Lung (tissue), 12 donors: ENCODE results near the gene CLPSL2. TPM values are rescaled to one million over a fixed set of nuclear protein-coding genes. Genes with fewer than 3 reads are reported as not detected.

Source experiments
- ATAC-seq: fragments of 200-7000 bp; cut with Tn5 transposase; one replicate; pipeline ENCODE4 v1.9.1; 2020; ENCODE audit warnings: moderate number of reproducible peaks; ENCODE audit not compliant: insufficient read depth, low FRiP score
- DNase-seq, 3 donors: peaks; one replicate each; pipeline ENCODE4 v3.0.0-alpha.2; 2013 to 2017
- H3K27ac ChIP-seq, 2 donors: one replicate each; pipeline ENCODE4 v1.5.1; 2013; ENCODE audit warnings: mild to moderate bottlenecking in 2 of 2, moderate library complexity in 2 of 2, control low read depth in 1 of 2, inconsistent platforms in 1 of 2, low read depth in 1 of 2, low read length in 1 of 2
- H3K27me3 ChIP-seq, 3 donors: one replicate each; pipeline ENCODE4 v1.5.1; 2013; ENCODE audit warnings: low read length in 2 of 3; ENCODE audit not compliant: control insufficient read depth in 3 of 3, insufficient read depth in 3 of 3
- H3K36me3 ChIP-seq, 4 donors: one replicate each; pipeline ENCODE4 v1.5.1; 2013; ENCODE audit warnings: low read length in 4 of 4, mild to moderate bottlenecking in 1 of 4, moderate library complexity in 1 of 4; ENCODE audit not compliant: control insufficient read depth in 4 of 4, insufficient read depth in 4 of 4
- H3K4me1 ChIP-seq, 5 donors: one replicate each; pipeline ENCODE4 v1.5.1; 2013; ENCODE audit warnings: low read length in 5 of 5, mild to moderate bottlenecking in 2 of 5, moderate library complexity in 1 of 5; ENCODE audit not compliant: control insufficient read depth in 5 of 5, insufficient read depth in 5 of 5
- H3K4me3 ChIP-seq: one replicate; pipeline ENCODE4 v1.5.1; 2013; ENCODE audit warnings: mild to moderate bottlenecking, control low read depth, moderate library complexity
- H3K9ac ChIP-seq, 2 donors: one replicate each; pipeline ENCODE4 v1.5.1; 2013; ENCODE audit warnings: low read length in 2 of 2, control low read depth in 1 of 2; ENCODE audit not compliant: insufficient read depth in 1 of 2
- H3K9me3 ChIP-seq, 4 donors: one replicate each; pipeline ENCODE4 v1.5.1; 2013; ENCODE audit warnings: low read length in 3 of 4, mild to moderate bottlenecking in 1 of 4, moderate library complexity in 1 of 4; ENCODE audit not compliant: control insufficient read depth in 4 of 4, insufficient read depth in 3 of 4
- WGBS, 2 donors: extraction: QIAGEN DNeasy Blood & Tissue Kit; methylation state at CpG; one replicate each; pipeline ENCODE4 v1.1.7; 2013; 5-methylcytosine and 5-hydroxymethylcytosine counted together
- polyA plus RNA-seq, 2 donors: library from polyadenylated mRNA; stranded (reverse); fragments of 200-250 nt; gene quantifications; one replicate each; pipeline ENCODE4 v1.2.1, GENCODE V29; 2013
- total RNA-seq, 2 donors: library from RNA; depleted of rRNA in 1 of 2; stranded (reverse); fragments of >200 nt in 1 of 2; gene quantifications; one replicate each; pipeline ENCODE4 v1.2.1, GENCODE V29; 2014 to 2021
- TF ChIP-seq, protein P1 (sequence below): IDR thresholded peaks from 2 replicates; pipeline ENCODE4 v1.5.1; 2012; ENCODE audit warnings: mild to moderate bottlenecking; ENCODE audit errors: control extremely low read depth, extremely low read depth
- donor health status: control.
- donor health status: control.
- donor health status: Bipolar disorder and iron deficiency.
- donor health status: healthy.
- donor health status: DM: yes; HTN: yes; CAD: no.

Gene CLPSL2
- total and polyA plus RNA-seq, 4 donors, result not detected

DNA sequence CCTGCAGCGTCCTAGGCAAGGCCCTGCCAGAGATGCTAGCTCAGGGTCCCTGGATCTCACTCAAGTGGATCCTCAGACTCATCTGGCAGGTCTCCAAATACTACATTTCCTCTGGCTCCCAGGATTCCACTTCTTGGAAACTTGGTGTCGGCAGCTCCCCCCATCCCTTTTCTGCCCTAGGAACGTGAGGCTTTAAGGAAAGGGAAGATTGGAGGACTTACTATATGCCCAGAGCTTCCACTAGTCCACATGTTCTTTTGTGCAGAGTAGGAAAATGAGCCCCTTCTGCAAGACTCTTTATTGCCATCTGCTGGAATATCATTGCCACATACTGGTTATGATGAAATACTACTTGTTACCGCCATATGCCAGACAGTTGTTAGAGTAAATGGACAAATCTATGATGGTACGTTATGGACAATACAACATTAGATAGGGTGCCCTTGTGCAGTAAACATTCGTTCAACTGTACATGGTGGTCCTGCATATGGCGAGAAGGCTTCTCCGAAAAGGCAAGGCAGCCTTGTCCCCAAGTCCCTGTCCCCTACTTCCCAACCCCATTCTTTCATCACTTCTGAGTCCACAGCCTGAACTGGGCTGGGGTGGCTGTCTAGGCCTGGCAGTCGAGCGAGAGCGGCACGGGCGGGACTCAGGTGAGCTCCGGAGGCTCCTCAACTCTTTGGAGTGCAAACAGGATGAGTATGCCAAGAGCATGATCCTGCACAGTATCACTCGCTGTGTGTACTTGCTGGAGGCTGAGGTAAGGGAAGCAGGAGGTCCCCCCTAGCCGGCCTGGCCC lies 38.8 kb upstream of the CLPSL2 start:
- H3K9me3 ChIP-seq, result no peaks in the 10 kb centered on the region
- ATAC-seq (peak; percentile 70), DNase-seq (peak; percentile 44 to 90 (median 87))
- H3K9ac ChIP-seq, result no peak overlapping the region
- H3K4me1 ChIP-seq, result peaks cover 0 to 19% (median 9%) of the 10 kb centered on the region in 5 donors
- no peak overlapping the region for H3K4me3 ChIP-seq
- WGBS, 2 donors, result 57 to 65% methylated on average over 16 of the region's 16 CpGs
- no peak overlapping the region for H3K27ac ChIP-seq
- TF ChIP-seq, protein P1, sequence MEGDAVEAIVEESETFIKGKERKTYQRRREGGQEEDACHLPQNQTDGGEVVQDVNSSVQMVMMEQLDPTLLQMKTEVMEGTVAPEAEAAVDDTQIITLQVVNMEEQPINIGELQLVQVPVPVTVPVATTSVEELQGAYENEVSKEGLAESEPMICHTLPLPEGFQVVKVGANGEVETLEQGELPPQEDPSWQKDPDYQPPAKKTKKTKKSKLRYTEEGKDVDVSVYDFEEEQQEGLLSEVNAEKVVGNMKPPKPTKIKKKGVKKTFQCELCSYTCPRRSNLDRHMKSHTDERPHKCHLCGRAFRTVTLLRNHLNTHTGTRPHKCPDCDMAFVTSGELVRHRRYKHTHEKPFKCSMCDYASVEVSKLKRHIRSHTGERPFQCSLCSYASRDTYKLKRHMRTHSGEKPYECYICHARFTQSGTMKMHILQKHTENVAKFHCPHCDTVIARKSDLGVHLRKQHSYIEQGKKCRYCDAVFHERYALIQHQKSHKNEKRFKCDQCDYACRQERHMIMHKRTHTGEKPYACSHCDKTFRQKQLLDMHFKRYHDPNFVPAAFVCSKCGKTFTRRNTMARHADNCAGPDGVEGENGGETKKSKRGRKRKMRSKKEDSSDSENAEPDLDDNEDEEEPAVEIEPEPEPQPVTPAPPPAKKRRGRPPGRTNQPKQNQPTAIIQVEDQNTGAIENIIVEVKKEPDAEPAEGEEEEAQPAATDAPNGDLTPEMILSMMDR, result peak; percentile 95
- H3K36me3 ChIP-seq, result no peaks in the 10 kb centered on the region
- no peaks in the 10 kb centered on the region for H3K27me3 ChIP-seq

DNA sequence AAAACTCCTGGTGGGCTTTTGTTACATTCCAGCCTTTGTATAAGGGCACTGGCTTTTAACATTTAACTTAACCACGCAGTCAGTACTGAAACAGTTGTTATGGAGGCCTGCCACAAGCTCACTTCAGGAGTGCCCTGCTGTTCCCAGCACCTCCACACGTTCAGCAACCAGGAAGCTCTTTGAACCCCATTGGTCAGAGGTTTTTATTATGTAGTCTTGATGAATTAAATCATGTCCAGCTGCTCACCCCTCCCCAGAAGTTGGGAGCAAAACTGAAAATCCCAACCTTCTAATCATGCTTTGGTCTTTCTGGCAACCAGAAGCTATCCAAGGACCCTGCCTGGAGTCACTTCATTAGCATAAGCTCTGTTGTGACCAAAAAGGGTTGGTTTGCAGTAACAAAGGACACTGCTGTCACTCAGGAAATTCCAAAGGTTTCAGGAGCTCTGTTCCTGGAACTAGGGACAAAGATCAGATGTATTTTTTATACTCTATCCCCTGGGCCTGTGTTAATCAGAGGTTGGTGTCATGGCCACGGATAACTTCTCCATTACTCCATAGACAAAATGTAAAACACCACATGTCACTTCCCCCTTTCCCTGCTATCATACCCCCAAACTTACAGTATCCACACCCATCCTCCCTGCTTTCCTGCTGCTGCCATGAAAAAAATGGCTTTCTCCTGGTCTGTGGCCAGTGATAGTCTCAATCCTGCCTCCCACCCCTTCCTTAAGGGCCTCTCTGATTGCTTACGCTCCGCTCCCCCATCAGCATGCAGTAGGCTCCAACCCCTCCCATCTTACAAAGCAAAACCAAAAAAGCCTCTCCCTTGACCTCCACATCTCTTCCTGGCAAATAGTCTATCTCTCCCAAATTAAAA lies 36.5 kb upstream of the CLPSL2 start:
- Histone ChIP-seq H3K27me3 (no peaks in the 10 kb centered on the region), H3K27ac (peak overlapping the region in 1 of 2 donors; percentile 49), H3K4me1 (peaks cover 0 to 12% (median 0%) of the 10 kb centered on the region in 5 donors), H3K36me3 (no peaks in the 10 kb centered on the region), H3K4me3 (no peak overlapping the region), H3K9me3 (no peaks in the 10 kb centered on the region), H3K9ac (no peak overlapping the region)
- ATAC-seq (no peak), DNase-seq (no peak)
- 63 to 70% methylated on average over 5 of the region's 5 CpGs for WGBS, 2 donors
- TF ChIP-seq, protein P1, result no peak

DNA sequence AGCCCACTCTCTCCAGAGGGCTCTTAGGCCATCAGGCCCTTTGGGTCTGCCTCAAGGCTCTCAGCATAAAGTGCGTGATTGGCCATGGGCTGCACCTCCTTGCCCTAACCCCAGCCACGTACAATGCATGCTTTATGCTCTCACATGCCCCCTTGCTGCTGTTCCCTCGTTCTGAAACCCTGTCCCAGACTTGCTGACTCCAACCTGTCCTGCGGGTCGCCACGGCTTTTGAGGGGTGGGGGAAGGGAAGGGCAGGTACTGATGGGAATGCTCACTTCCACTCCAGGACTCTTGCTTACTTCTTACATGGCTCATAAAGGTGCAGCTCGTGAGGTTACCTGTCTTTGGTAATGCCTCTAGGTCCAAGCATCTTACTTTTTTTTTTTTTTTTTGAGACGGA lies 33.6 kb upstream of the CLPSL2 start:
- TF ChIP-seq, protein P1, result no peak
- no peaks in the 10 kb centered on the region for H3K27me3 ChIP-seq
- H3K9me3 ChIP-seq, result peaks cover 0 to 4% (median 0%) of the 10 kb centered on the region in 4 donors
- H3K4me3 ChIP-seq, result no peak overlapping the region
- no peak overlapping the region for H3K9ac ChIP-seq
- 63 to 67% methylated on average over 8 of the region's 8 CpGs for WGBS, 2 donors
- ATAC-seq (no peak), DNase-seq (no peak)
- H3K27ac ChIP-seq, result no peak overlapping the region
- no peaks in the 10 kb centered on the region for H3K36me3 ChIP-seq
- peaks cover 0 to 10% (median 0%) of the 10 kb centered on the region in 5 donors for H3K4me1 ChIP-seq
